Measurements from ENCODE around the gene EPSTI1.

Gene EPSTI1

DNA sequence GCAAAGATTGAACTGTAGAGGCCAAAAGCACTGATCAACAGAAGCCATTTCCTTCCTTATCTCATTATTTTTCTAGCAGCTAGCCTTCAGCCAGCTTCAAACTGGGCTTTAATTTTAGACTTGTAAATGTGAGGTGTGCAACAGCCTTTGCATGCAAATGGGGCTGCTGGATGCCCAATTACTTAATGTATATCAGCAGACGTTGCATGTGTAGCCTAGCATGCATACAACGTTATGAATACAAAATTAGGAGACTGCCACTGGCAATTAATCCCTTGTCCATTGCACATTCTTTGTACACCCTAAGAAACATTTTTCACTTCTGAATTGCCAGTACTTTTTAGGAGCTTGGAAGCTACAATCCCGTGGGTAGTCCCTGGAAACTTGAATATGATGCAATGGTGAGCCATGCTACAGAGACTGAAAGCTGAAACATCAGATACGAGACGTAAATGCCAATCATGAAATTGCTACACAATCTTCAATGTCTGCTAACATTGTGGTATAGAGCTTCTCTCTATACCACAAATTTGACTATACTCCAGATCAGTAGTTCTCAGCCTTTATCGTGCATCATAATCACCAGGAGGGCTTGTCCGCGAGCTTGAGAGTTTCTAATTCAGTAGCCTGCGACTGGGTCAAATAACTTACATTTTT lies 20.2 kb downstream of the EPSTI1 start:
- DNase-seq (ENCODE audit: low spot score): no peak

DNA sequence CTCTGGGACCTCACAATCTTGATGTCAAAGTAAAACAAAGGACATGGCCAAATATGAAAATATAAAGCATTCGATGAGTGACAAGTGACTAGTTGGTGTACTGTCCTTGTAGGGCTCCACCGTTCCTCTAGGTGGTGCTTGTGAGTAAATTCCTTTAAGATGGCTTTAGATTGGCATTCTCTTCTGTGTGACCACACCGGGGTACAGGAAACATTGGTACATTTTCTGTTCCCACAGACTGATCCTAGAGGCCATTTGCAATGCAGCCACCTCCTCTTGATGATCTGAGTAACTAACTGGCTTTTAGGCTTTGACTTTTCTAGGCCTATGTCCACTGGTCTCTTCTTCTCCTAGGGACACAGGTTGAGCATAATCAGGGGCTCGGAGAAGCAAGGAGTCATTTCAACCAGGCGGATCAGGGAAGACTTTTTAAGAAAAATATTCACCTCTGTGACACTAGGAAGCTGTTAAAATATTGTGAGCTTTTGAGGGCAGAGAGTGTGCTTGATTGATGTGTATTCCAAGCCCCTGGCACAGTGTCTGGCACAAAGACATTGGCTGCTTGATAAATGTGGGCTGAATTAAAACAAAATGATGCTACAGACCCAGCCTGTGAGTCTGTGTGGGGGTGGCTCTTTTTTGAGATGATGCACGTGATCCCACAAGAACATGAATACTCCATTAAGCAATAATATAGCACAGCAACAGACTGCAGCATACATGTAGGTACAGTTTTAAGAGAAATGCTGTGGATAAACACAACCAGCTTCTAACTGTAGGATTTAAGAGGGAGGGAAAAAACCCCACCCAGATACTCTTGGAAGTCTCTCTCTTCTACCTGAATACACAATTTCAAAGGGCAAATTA lies 21.0 kb downstream of the EPSTI1 start:
- peak; percentile 51 for DNase-seq (ENCODE audit: low spot score)

DNA sequence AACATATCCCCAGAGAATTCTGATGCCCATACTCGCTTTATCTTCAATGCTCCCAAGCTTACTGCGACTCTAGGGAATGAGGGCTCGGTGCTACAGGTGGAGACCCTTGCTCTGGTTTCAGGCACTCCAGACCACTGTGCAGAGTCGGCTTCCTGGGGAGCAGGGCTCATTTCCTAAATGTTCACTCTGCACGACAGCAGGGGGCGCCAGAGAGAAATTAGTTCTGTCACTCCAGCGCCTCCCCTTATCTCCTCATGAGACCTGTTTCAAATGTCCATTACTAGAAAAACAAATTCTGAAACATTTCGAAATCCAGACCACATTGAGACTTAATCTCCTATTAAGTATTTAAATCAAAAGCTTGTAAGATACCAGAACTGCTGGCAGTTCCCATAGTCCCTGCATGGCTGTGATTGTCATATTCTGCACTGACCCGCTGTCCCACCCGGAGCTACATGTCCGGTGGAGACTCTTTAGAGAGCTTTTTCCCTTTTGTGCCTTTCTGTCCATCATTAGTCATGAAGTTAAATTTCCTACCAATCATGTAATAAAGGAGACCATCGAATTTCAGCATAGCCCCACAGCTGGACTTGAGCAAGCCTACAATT lies 22.4 kb downstream of the EPSTI1 start:
- peak; percentile 76 for DNase-seq (ENCODE audit: low spot score)

DNA sequence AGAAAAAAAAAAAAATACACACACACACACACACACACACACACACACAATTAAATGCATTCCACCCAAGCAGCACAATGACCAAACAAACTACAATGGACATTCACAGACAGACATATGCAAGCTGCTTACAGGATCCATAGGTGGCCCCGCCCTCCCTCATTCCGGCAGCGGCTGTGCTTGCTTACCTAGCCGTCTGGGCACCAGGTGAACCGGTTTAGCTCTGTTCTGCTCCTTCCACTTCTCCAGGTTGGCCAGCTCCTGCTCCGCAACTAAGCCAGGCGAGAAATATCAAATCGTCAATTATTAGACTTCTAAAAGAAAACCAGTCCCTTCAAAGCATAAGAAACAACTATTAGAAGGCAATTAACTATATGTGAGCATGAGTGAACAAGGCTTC lies 23.1 kb downstream of the EPSTI1 start:
- DNase-seq (ENCODE audit: low spot score): no peak

DNA sequence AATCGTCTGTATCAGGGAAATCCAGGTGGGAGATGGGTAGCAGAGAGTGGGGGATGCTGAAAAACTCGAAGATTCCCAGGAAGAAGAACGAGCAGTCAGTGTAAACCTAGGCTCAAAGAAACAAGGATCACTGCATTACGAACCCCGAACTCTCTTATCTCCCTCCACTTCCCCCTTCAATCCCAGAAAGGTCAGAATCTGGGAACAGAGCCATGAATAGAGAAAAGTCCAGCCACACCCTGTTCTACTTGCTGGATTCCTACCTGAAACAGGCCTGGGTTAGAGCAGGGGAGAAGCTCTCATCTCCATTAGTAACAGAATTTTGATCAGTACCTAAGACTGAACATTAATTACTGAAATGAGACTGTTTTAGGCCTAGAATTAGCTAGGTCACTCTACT lies 24.4 kb downstream of the EPSTI1 start:
- DNase-seq (ENCODE audit: low spot score): no peak

DNA sequence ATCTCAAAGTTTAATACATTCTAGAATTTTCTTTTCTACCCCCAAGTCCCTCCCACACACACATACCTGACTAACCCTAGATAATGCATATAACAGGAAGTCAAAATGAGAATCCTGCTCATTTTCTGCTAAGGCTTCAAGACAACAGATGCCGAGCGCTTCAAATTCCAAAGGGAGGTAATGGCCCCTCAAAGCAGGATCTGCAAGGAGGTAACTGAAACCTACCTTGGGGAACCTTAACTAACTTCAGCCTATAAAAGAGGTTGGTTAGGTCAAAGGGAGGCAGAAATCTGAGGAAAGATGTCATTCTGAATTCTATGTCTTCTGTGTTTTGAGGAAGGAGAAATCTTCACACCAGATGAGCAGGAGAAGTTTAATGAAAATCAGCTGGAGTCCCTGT lies 26.8 kb downstream of the EPSTI1 start:
- no peak for DNase-seq (ENCODE audit: low spot score)

DNA sequence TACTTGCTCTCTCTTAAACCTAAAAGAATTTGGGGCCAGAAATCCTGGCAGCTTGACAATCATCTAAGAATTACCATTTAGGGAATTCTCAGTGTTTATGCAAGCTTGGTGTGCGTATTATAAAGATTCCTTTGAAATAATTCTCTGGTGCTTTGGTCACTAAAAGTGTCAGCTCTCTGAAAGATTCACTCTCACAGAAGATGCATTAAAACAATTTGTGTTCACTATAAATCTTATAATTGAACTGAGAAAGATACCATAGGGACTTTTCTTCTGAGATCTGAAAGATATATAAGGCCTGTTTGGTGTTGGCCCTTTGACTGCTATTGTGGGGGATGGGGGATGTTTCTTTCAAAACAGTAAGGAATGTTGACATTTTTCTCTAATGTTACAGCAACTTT lies 27.3 kb downstream of the EPSTI1 start:
- no peak for DNase-seq (ENCODE audit: low spot score)

DNA sequence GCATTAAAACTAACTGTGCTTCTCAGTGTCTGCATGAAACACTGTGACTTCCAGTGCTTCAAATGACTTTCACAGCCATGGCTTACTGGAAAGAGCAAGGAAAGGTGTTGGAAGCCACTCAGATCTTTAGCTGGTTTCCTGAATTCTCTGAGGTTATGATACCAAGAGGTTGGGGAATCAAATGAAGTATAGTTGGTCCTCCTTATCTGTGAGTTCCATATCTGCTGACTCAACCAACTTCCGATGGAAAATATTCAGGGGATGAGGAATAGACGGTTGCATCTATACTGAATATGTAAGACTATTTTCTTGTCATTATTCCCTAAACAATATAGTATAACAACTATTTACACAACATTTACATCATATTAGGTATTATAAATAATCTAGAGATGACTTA lies 32.4 kb downstream of the EPSTI1 start:
- DNase-seq (ENCODE audit: low spot score): no peak

DNA sequence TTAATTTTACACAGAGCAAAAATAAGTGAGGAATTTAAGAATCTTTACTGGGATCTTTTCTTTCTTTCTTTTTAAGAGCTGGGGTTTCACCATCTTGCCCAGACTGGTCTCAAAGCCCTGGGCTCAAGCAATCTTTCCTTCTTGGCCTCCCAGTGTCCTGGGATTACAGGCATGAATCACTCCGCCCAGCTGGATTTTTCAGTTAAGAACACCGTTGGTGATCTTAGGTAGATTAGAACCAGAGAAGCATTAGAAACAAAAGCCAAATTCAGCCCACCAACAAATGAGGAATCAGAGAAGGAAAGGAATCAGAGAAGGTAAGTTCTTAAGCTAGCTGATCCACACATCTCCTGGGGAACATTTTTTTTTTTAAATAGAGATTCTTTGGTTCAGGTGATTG lies 34.2 kb downstream of the EPSTI1 start:
- no peak for DNase-seq (ENCODE audit: low spot score)

DNA sequence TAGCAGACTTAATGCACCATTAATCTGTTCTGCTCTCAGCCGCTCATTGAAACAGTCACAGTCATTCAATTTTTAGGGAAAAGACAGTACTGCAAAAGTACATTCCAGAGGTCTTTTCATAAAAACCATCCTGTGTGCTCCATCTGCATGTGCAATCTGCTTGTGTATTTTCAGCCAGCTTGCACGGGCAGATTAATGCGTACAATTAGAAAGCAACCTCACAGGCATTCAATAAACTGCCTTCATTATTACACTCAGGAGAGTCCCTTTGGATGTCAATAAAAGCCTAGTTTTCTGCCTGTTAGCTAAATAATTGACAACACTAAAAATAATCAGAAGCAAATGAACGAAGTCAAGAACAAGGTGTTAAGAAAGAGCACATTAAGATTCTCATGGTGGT lies 41.9 kb downstream of the EPSTI1 start:
- DNase-seq (ENCODE audit: low spot score): no peak

DNA sequence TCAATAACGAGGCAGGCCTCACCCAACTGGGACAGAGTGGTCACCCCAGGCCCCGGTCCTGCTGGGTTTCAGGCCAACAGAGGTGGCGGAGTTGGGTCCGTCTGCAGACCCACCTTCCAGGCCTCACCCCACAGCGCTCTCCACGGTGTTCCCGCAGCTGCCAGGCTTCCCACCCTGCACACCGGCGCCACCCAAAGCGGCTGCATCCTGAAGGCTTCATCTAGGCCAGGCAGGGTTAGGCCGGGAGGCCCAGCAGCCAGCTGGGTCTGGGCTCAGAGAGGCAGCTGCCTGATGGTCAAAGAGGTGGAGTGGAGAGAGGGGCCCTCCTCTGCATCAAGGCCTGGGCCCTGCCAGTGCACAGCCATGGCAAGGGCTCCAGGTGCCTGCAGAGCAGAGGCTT lies 44.1 kb downstream of the EPSTI1 start:
- no peak for DNase-seq (ENCODE audit: low spot score)

DNA sequence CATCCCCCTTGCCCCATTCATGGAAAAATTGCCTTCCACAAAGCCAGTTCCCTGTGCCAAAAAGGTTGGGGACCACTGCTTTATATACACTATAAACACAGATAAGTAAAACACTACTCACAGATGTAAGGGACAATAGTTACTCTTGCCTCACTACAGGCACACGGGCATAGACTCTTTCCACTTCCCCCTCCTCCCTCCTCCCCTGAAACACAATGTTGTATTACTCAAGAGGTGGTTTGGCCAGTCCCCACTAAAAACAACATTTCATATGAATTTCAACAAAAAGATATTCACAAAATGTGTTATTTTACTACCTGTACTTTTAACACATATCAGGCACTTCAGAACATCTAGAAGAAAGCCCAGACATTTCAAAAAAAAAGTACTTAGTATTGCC lies 45.1 kb downstream of the EPSTI1 start:
- DNase-seq (ENCODE audit: low spot score): peak; percentile 72

DNA sequence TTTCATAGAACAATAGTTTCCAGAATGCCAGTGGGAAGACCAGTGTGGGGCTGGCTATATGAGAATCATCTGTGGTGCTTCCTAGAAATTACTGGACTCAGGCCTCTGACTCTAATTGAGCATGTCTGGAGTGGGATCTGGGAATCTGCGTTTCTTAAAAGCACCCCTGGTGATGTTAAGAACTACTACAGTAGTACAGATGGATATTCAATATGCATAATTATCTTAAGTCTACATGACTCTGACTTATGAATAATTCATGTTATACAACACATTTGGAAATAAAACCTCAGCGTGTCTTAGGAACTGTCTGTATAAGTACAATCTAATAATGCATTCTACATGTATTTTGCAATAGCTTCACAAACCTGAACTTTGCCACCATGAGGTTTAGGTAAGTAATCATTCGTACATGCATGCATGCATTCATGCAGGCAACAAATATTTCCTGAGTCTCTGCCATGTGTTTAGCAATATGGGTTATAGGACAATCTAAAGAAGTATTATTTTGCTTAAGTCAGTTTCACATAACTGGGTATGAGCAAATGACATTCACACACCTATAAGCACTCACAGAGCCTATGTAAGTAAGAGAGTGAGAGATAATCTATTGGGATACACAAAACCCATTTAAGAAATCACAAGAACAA lies 62.0 kb downstream of the EPSTI1 start:
- DNase-seq (ENCODE audit: low spot score): no peak

DNA sequence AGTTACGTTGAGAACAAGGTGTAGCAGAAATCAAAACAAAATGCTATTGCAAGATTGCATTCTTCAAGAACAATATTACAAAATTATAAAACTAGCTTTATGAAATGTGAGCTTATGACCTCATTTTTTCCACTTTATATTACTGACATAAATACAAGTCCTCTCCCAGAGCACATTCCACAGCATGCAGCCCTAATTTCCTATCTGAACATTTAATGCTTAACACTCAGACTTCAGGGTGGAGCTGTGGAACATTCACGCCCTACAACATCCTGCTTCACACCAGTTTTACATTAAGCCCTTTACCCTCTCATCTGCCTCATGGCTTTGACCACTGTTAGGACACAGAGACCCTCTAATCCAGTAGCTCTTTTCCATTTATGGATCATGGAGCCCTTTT lies 65.5 kb downstream of the EPSTI1 start:
- no peak for DNase-seq (ENCODE audit: low spot score)

DNA sequence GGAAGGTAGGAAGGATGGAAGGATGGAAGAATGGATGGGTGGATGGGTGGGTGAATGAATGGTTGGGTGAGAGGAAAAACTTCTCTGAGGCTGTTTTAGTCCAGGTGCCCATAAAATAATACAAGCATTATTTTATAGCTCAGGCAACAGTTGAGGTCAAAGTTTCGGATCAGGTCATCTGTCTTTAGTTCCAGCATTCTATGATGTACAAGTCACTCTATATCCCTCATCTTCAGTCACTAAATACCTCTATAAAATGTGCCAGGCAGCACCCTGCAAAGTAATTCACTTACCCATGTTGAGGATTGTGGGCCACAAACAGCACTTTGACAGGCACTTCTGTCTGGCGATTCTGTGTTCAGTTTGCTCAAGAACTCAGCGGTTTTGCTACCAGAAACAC lies 66.0 kb downstream of the EPSTI1 start:
- no peak for DNase-seq (ENCODE audit: low spot score)

DNA sequence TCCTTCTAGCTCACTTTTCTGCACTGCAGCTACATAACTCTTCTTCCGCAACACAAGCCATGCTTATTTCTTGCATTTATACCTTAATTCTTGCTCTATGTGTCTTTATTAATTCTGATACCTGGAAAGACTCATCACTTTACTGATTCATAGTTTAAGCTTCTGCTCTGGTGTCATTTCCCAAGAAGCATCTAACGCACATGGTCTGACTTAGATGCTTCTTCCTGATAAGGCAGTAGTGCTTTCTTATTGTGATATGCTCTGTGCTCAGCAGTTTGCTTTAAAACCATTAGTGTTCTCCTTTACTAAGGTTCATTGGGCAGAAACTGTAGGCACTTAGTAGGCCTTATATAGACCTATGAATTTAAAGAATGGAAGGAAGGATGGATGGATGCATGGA lies 66.4 kb downstream of the EPSTI1 start:
- no peak for DNase-seq (ENCODE audit: low spot score)

DNA sequence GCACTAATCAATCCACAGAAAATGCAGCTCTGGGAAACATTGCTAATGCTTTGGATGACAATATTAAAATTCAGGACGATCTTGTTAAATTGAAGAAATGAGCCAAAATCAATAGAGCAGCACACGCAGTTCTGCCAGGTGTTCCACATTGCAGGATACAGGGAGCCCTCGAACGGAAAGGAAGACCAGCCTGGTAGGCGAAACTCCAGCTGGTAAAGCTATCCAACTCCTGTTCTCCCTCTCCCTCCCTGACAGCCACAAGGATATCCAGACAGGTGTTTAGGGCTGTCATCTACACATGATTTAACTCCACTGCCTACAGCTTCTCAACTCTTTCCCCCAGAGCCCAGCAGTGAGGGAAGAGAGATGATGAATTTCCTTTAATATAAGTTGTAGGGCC lies 67.7 kb downstream of the EPSTI1 start:
- DNase-seq (ENCODE audit: low spot score): no peak

DNA sequence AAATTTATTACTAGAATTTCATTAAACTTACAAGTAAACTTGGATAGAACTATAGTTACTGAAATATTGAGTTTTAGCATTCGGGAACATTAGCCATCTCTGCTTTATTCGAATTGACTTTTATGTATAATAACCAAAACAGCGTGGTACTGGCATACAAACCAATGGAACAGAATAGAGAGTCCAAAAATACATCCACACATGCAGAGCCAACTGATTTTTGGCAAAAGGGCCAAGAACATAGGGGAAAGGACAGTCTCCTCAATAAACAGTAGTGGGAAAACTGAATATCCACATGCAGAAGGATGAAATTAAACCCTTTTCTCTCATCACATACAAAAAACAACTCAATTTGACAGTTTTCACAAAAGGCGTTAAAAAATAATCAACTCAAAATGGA lies 84.3 kb downstream of the EPSTI1 start:
- no peak for DNase-seq (ENCODE audit: low spot score)

DNA sequence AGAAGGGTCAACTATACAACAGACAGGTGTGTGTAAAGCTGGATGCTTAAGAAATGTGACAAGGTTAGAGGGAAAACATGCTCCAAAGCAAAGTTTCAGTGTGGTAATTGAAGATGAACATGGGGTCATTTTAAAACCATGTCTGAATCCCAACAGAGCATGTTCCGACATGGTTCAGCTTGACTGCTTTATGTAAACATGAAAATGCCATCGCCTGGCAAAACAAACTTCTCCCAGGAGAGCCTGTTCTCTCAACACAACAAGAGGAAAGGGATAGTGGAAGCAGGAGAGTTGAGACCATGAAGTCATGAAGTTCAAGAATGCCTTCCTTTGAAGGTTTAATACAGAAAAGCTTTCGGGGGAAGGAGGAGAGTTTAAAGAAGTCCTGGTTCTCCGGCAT lies 85.8 kb downstream of the EPSTI1 start:
- DNase-seq (ENCODE audit: low spot score): no peak

DNA sequence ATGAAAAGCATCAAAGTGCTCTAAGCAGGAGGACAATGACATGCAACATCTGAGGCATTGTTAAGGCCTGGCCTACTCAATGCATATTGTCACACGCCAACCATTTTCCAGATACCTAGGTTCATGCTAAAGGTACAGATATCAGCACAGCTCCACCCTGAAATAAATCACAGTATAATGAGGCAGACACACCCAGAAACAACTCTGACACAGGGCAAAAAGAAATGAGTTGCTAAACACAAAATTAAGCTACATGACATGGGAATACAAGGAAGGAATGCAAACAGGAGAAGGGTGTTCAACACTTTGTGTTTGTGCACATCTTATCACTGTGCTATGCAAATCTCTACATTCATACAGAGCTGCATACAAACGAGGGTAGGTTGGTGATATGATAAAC lies 86.5 kb downstream of the EPSTI1 start:
- no peak for DNase-seq (ENCODE audit: low spot score)

DNA sequence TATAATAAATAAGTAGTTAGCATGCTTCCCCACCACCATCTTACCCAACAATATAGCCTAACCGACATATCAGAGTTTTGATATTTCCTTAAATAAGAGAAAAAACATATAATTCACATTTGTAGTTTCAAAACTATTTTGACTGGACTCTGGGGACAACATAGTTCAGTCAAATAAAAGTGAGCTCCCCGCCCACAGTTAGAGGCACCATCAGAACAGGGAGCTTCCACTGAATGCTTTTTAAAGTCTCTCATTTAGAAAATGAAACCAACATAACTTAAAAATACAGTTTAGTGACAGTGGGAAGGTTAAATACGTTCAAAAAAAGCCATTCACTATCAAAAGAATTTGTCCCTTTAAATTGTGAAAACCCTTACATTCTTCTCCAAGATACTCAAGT lies 92.8 kb downstream of the EPSTI1 start:
- no peak for DNase-seq (ENCODE audit: low spot score)

DNA sequence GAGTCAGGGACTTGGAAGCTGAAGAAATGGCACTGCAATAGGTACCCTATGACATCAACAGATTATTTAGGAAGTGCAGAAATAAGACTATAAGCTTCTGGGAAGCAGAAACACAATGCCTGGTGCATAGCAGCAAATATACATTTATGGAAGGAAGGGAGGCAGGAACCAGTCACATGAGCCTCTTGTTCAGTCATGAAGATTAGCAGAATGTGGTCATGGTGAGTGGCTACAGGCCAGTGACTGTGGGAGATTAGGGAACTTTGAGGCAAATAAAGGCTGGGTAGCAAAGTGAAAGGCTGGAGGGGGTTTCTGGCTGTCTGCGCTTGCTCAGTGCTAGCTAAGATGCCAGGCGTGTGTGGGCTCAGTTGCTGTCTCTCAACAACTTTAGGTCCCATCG lies 96.3 kb downstream of the EPSTI1 start:
- DNase-seq (ENCODE audit: low spot score): no peak

DNA sequence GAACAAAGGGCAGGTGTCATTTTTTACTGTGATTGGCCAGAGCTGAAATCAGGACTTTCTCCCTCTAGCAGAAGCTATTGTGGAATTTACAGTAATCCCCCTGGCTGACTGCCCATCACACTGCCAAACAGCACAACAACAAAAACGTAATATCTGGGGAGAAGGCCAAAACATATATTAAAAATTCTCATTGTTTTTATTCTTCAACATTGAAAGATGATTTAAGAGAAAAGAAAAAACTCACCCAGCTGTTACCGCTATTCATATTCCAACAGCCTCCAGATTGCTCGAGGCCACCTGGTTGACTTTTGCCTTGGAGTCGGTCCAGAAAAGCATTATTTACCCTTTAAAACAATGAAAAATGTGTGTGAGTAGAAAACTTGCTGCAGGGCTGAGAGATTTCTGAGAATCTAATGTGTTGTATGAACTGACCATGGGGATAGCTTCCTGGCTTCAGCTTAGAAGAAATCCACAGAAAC lies 97.2 kb downstream of the EPSTI1 start:
- DNase-seq (ENCODE audit: low spot score): no peak

Measured in AG20443 (cell line).